ENCODE measurements around the gene CDH23.

- TF ChIP-seq TCF4 (CRISPR knock-in tag; IDR thresholded peaks at IDR 0.05; ENCODE audit: borderline replicate concordance) (no peak), POU6F1 (CRISPR knock-in tag; IDR thresholded peaks at IDR 0.05; ENCODE audit: borderline replicate concordance, low read depth) (no peak), RARB (CRISPR knock-in tag; IDR thresholded peaks at IDR 0.05) (no peak), SNAI2 (CRISPR knock-in tag; IDR thresholded peaks at IDR 0.05) (no peak)
- TF ChIP-seq, protein P1, sequence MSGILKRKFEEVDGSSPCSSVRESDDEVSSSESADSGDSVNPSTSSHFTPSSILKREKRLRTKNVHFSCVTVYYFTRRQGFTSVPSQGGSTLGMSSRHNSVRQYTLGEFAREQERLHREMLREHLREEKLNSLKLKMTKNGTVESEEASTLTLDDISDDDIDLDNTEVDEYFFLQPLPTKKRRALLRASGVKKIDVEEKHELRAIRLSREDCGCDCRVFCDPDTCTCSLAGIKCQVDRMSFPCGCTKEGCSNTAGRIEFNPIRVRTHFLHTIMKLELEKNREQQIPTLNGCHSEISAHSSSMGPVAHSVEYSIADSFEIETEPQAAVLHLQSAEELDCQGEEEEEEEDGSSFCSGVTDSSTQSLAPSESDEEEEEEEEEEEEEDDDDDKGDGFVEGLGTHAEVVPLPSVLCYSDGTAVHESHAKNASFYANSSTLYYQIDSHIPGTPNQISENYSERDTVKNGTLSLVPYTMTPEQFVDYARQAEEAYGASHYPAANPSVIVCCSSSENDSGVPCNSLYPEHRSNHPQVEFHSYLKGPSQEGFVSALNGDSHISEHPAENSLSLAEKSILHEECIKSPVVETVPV (CRISPR knock-in tag; IDR thresholded peaks at IDR 0.05) = no peak
- TF ChIP-seq, protein P2, sequence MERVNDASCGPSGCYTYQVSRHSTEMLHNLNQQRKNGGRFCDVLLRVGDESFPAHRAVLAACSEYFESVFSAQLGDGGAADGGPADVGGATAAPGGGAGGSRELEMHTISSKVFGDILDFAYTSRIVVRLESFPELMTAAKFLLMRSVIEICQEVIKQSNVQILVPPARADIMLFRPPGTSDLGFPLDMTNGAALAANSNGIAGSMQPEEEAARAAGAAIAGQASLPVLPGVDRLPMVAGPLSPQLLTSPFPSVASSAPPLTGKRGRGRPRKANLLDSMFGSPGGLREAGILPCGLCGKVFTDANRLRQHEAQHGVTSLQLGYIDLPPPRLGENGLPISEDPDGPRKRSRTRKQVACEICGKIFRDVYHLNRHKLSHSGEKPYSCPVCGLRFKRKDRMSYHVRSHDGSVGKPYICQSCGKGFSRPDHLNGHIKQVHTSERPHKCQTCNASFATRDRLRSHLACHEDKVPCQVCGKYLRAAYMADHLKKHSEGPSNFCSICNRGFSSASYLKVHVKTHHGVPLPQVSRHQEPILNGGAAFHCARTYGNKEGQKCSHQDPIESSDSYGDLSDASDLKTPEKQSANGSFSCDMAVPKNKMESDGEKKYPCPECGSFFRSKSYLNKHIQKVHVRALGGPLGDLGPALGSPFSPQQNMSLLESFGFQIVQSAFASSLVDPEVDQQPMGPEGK (CRISPR knock-in tag; IDR thresholded peaks at IDR 0.05; ENCODE audit: borderline replicate concordance) = no peak
These were observed 3.2 kb downstream of the CDH23 start for GRCh38 chr10:71399946-71400345.
